ENCODE results near the gene AP2A2. TPM values are rescaled to one million over a fixed set of nuclear protein-coding genes. Genes with fewer than 3 reads are reported as not detected.

The AP2A2 gene
- total RNA-seq, 1 experiment from 2014 or later = 39.4 TPM

DNA sequence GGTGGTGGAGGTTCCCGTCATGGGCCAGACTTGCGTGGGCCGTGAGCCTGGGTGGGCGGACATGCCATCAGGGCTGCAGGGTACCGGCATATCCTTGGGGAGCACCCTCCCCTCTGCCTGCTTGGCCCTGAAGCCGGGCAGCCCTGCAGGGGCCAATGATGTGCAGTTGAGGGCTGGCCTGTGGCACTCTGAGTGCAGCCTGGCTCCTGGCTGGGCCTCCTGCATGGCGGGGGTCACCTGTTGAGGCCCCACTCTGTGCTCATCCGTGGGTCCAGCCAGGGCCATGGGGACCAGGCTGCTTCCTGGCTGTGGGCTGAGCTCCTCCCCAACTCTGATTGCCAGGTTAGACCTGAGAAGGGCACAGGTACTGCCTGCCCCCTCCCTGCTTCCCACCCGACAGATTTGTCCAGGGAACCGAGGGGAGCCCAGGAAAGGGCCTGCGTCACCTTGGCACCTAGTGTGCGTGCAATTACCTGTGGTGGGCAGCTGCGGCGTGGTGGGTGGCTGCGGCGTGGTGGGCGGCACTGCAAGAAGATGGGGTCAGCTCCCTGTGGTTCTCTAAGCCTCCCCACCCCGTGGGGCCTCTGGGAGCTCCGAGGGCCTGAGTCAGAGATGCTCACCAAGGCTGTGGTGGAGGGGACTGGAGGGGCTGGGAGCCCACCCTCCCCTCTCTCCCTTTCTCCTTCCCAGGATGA is 94.7 kb downstream of the AP2A2 start:
- no TSS peak for BruUV-seq (replicated peaks)
- CTCF ChIA-PET = no interaction called here
- no peak for DNase-seq
- no peaks in the 10 kb centered on the region for H3K27me3 ChIP-seq (ENCODE audit: insufficient read depth, low read depth)
- H3K4me1 ChIP-seq (replicated peaks; ENCODE audit: insufficient read depth) = no peaks in the 10 kb centered on the region
- H3F3A ChIP-seq (ENCODE audit: insufficient read depth, low read depth) = no peaks in the 10 kb centered on the region
- no peaks in the 10 kb centered on the region for H3K9me2 ChIP-seq (ENCODE audit: insufficient read depth)
- no peaks in the 10 kb centered on the region for H3K9me3 ChIP-seq (ENCODE audit: insufficient read depth, low read depth)
- intact Hi-C loops (cut with micrococcal nuclease; ENCODE audit: unreplicated experiment) = no loop called here
- H3K4me3 ChIP-seq = no peak overlapping the region
- no peaks in the 10 kb centered on the region for H3K79me2 ChIP-seq (ENCODE audit: low read depth)
- POLR2A ChIA-PET (ENCODE audit: unreplicated experiment) = no interaction called here
- no peaks in the 10 kb centered on the region for H4K20me1 ChIP-seq (ENCODE audit: insufficient read depth)
- no peak for TF ChIP-seq EZH2 (IDR thresholded peaks at IDR 0.05; ENCODE audit: low read depth)
- TF ChIP-seq, protein P1, sequence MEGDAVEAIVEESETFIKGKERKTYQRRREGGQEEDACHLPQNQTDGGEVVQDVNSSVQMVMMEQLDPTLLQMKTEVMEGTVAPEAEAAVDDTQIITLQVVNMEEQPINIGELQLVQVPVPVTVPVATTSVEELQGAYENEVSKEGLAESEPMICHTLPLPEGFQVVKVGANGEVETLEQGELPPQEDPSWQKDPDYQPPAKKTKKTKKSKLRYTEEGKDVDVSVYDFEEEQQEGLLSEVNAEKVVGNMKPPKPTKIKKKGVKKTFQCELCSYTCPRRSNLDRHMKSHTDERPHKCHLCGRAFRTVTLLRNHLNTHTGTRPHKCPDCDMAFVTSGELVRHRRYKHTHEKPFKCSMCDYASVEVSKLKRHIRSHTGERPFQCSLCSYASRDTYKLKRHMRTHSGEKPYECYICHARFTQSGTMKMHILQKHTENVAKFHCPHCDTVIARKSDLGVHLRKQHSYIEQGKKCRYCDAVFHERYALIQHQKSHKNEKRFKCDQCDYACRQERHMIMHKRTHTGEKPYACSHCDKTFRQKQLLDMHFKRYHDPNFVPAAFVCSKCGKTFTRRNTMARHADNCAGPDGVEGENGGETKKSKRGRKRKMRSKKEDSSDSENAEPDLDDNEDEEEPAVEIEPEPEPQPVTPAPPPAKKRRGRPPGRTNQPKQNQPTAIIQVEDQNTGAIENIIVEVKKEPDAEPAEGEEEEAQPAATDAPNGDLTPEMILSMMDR (conservative IDR thresholded peaks at IDR 0.05) = no peak
- H3K27ac ChIP-seq = no peak overlapping the region
- H3K36me3 ChIP-seq (ENCODE audit: low read depth) = no peaks in the 10 kb centered on the region
- no peak overlapping the region for H3K4me2 ChIP-seq
- no peak overlapping the region for H2AFZ ChIP-seq

DNA sequence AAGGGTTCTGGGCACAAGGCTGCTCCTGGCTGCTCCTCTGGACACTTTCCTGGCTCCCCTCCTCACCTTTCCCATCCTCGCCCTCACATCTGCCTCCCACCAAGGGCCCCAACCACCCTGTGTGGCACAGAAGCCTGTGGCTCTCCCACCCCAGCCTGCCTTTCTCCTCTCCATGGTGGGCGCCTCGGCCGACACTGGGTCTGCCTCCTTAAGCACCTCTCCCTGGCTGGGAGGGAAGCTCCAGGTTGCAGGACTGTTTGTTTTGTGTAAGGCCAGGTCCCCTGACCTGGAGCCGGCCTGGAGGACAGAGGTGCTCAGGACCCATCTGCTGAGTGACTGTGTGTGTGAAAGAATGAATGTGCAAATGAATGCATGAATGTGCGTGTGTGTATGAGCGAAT is 96.7 kb downstream of the AP2A2 start:
- TF ChIP-seq, protein P1 (conservative IDR thresholded peaks at IDR 0.05) = no peak
- TF ChIP-seq EZH2 (IDR thresholded peaks at IDR 0.05; ENCODE audit: low read depth) = no peak
- H3K27ac ChIP-seq = no peak overlapping the region
- CTCF ChIA-PET = no interaction called here
- BruUV-seq (replicated peaks) = no TSS peak
- no peak overlapping the region for H2AFZ ChIP-seq
- no peaks in the 10 kb centered on the region for H3K9me2 ChIP-seq (ENCODE audit: insufficient read depth)
- H4K20me1 ChIP-seq (ENCODE audit: insufficient read depth) = no peaks in the 10 kb centered on the region
- intact Hi-C loops (cut with micrococcal nuclease; ENCODE audit: unreplicated experiment) = no loop called here
- POLR2A ChIA-PET (ENCODE audit: unreplicated experiment) = no interaction called here
- H3K79me2 ChIP-seq (ENCODE audit: low read depth) = no peaks in the 10 kb centered on the region
- no peaks in the 10 kb centered on the region for H3F3A ChIP-seq (ENCODE audit: insufficient read depth, low read depth)
- DNase-seq = no peak
- no peaks in the 10 kb centered on the region for H3K36me3 ChIP-seq (ENCODE audit: low read depth)
- no peaks in the 10 kb centered on the region for H3K27me3 ChIP-seq (ENCODE audit: insufficient read depth, low read depth)
- H3K4me1 ChIP-seq (replicated peaks; ENCODE audit: insufficient read depth) = no peaks in the 10 kb centered on the region
- no peaks in the 10 kb centered on the region for H3K9me3 ChIP-seq (ENCODE audit: insufficient read depth, low read depth)
- no peak overlapping the region for H3K4me3 ChIP-seq
- H3K4me2 ChIP-seq = no peak overlapping the region

DNA sequence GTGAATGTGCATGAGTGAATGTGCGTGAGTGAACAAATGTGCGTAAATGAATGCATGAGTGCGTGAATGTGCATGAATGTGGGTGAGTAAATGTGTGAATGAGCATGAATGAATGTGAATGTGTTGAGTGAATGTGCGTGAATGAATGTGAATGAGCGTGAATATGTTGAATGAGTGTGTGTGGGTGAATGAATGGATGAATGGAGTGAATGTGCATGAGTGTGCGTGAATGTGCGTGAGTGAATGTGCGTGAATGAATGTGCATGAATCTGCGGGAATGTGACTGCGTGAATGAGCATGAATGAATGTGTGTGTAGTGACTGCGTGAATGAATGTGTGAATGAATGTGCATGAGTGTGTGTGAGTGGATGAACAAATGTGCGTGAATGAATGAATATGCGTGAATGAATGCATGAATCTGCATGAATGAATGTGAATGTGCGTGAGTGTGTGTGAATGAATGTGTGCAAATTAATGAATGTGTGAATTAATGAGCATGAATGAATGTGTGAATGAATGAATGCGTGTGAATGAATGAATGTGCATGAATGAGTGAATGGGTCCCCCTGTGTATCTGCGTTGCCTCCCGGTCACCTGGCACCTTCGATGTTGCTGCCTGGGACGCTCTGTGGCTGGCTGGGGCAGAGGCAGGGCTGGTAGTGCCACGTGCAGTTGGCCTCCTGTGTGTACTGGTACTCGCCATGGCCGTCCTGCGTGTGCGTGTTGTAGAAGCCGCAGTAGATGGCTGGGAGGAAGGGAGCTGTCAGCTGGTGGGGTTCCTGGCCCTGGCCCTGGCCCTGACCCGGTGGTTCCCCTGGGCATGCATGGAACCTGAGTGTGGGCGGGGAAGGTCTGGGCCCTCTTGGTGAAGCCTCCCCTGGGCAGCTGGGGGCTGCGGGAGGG is 97.5 kb downstream of the AP2A2 start:
- H2AFZ ChIP-seq = no peak overlapping the region
- no peaks in the 10 kb centered on the region for H3K4me1 ChIP-seq (replicated peaks; ENCODE audit: insufficient read depth)
- POLR2A ChIA-PET (ENCODE audit: unreplicated experiment) = no interaction called here
- H3K27me3 ChIP-seq (ENCODE audit: insufficient read depth, low read depth) = no peaks in the 10 kb centered on the region
- no peak for TF ChIP-seq EZH2 (IDR thresholded peaks at IDR 0.05; ENCODE audit: low read depth)
- TF ChIP-seq, protein P1 (conservative IDR thresholded peaks at IDR 0.05) = no peak
- intact Hi-C loops (cut with micrococcal nuclease; ENCODE audit: unreplicated experiment) = no loop called here
- H3K9me2 ChIP-seq (ENCODE audit: insufficient read depth) = no peaks in the 10 kb centered on the region
- H4K20me1 ChIP-seq (ENCODE audit: insufficient read depth) = no peaks in the 10 kb centered on the region
- H3K4me3 ChIP-seq = no peak overlapping the region
- no TSS peak for BruUV-seq (replicated peaks)
- no peak overlapping the region for H3K27ac ChIP-seq
- CTCF ChIA-PET = no interaction called here
- no peaks in the 10 kb centered on the region for H3K9me3 ChIP-seq (ENCODE audit: insufficient read depth, low read depth)
- no peaks in the 10 kb centered on the region for H3K79me2 ChIP-seq (ENCODE audit: low read depth)
- no peak overlapping the region for H3K4me2 ChIP-seq
- no peaks in the 10 kb centered on the region for H3F3A ChIP-seq (ENCODE audit: insufficient read depth, low read depth)
- no peaks in the 10 kb centered on the region for H3K36me3 ChIP-seq (ENCODE audit: low read depth)
- no peak for DNase-seq

All from PC-9 (cell line).